DMS79 treated with DMSO at 0.1 percent for 48 hours (cell line): ENCODE results near the gene METTL24.
"Not testable (repeated sequence)": the region's sequence is repeated elsewhere in the genome, so short reads cannot be mapped to it uniquely, and the experiment has no call there.

ENCODE experiments used
- DNase-seq: peaks from one replicate; lab custom pipeline; 2025; lab: John Stamatoyannopoulos, UW

METTL24 gene

GRCh38 chr6:110360676-110361075, 2.5 kb upstream of the METTL24 start:
- DNase-seq, result no peak

- DNase-seq, result no peak
These were observed 1.4 kb upstream of the METTL24 start for GRCh38 chr6:110359556-110359955.

GRCh38 chr6:110358553-110359160, 508 bp upstream of the METTL24 start:
- peak; percentile 17 for DNase-seq

GRCh38 chr6:110357298-110357663, 868 bp downstream of the METTL24 start:
- peak; percentile 48 for DNase-seq

- no peak for DNase-seq
These were observed 1.4 kb downstream of the METTL24 start for GRCh38 chr6:110356778-110357177.

- no peak for DNase-seq
These were observed 2.4 kb downstream of the METTL24 start for GRCh38 chr6:110355727-110356126.

- no peak for DNase-seq
These were observed 3.1 kb downstream of the METTL24 start for GRCh38 chr6:110355022-110355421.

GRCh38 chr6:110354153-110354552, 4.0 kb downstream of the METTL24 start:
- DNase-seq, result no peak

GRCh38 chr6:110353457-110354001, 4.6 kb downstream of the METTL24 start:
- DNase-seq, result no peak

- no peak for DNase-seq
These were observed 5.4 kb downstream of the METTL24 start for GRCh38 chr6:110352563-110353262.

GRCh38 chr6:110351986-110352385, 6.2 kb downstream of the METTL24 start:
- DNase-seq, result no peak

GRCh38 chr6:110351546-110351945, 6.6 kb downstream of the METTL24 start:
- no peak for DNase-seq

GRCh38 chr6:110350593-110350992, 7.6 kb downstream of the METTL24 start:
- not testable (repeated sequence) for DNase-seq

GRCh38 chr6:110348961-110349690, 9.0 kb downstream of the METTL24 start:
- DNase-seq, result no peak

GRCh38 chr6:110345025-110345424, 13.1 kb downstream of the METTL24 start:
- no peak for DNase-seq

GRCh38 chr6:110342759-110343158, 15.4 kb downstream of the METTL24 start:
- DNase-seq, result no peak

GRCh38 chr6:110341663-110342596, 16.2 kb downstream of the METTL24 start:
- no peak for DNase-seq

GRCh38 chr6:110341067-110341466, 17.1 kb downstream of the METTL24 start:
- DNase-seq, result no peak

- no peak for DNase-seq
These were observed 17.7 kb downstream of the METTL24 start for GRCh38 chr6:110340392-110340965.

GRCh38 chr6:110338820-110339470, 19.2 kb downstream of the METTL24 start:
- no peak for DNase-seq

GRCh38 chr6:110337486-110337885, 20.7 kb downstream of the METTL24 start:
- no peak for DNase-seq
